K562 (cell line): ENCODE results near the gene ZNF750. TPM values are rescaled to one million over a fixed set of nuclear protein-coding genes. Genes with fewer than 3 reads are reported as not detected.

ENCODE experiments used
- ATAC-seq: fragments of 200-7000 bp; cut with Tn5 transposase; 3 replicates; pipeline ENCODE4 v1.9.1; 2020; ENCODE audit warnings: moderate library complexity
- BruUV-seq: library from RNA; stranded (reverse); fragments of 400-500 nt; replicated peaks from 2 replicates; lab custom pipeline; 2021; lab: Mats Ljungman, UMichigan
- CTCF ChIA-PET: fragments of 300-600 bp; formaldehyde crosslinking; extraction: SDS; loops from one replicate; lab custom pipeline; 2021; ENCODE audit warnings: low intra/inter-chr PET ratio; lab: Yijun Ruan, JAX
- POLR2A ChIA-PET: fragments of 300-600, 350-650 bp; sonication (Branson Sonifier 250); formaldehyde crosslinking; extraction: SDS; loops from one replicate; lab custom pipeline; 2021; ENCODE audit warnings: antibody characterized with exemption, inconsistent platforms; lab: Yijun Ruan, JAX
- DNase-seq, 4 experiments: peaks; one replicate each; pipeline versions ENCODE4 v3.0.0 to v3.0.0-alpha.2; 2011 to 2018; ENCODE audit warnings: low spot score in 3 of 4, mixed read lengths in 3 of 4; ENCODE audit errors: extremely low read depth in 1 of 4
- FAIRE-seq: peaks from 2 replicates; lab custom pipeline; 2011; peaks lifted over from hg19 to GRCh38; lab: Jason Lieb, UNC
- H2AFZ ChIP-seq: 2 replicates; pipeline ENCODE4 v1.6.0; 2011; ENCODE audit warnings: low read depth, low read length, control low read depth, inconsistent platforms
- H3K27ac ChIP-seq: fragments of 200-600 bp; 3 replicates; pipeline ENCODE4 v1.8.0; 2011; ENCODE audit warnings: low read depth, mild to moderate bottlenecking, control low read depth, inconsistent platforms, low read length, moderate library complexity, mixed read lengths; ENCODE audit errors: extremely low read depth
- H3K27me3 ChIP-seq, 2 experiments: fragments of 300-600 bp in 1 of 2; 2 replicates in 1 of 2; 3 replicates in 1 of 2; pipeline versions ENCODE4 v1.6.0 to v1.8.0; 2011; ENCODE audit warnings: inconsistent platforms in 2 of 2, low read length in 2 of 2, mild to moderate bottlenecking in 1 of 2, mixed read lengths in 1 of 2, moderate library complexity in 1 of 2; ENCODE audit not compliant: control insufficient read depth in 2 of 2, insufficient read depth in 2 of 2
- H3K36me3 ChIP-seq: fragments of 300-600 bp; 3 replicates; pipeline ENCODE4 v1.8.0; 2011; ENCODE audit warnings: mild to moderate bottlenecking, low read length, inconsistent platforms; ENCODE audit not compliant: control insufficient read depth, insufficient read depth
- H3K4me1 ChIP-seq, 2 experiments: fragments of 200-600 bp in 1 of 2; replicated peaks in 1 of 2; 2 replicates in 1 of 2; 3 replicates in 1 of 2; pipeline versions ENCODE4 v1.5.1 to v1.8.0; 2011; ENCODE audit warnings: inconsistent platforms in 2 of 2, low read length in 2 of 2, mild to moderate bottlenecking in 1 of 2, mixed read lengths in 1 of 2, moderate library complexity in 1 of 2; ENCODE audit not compliant: control insufficient read depth in 2 of 2, insufficient read depth in 2 of 2
- H3K4me2 ChIP-seq: 2 replicates; pipeline ENCODE4 v1.6.1; 2011; ENCODE audit warnings: low read length, control low read depth, inconsistent platforms, mixed read lengths; ENCODE audit not compliant: insufficient read depth
- H3K4me3 ChIP-seq: fragments of 200-600 bp; sonication (generic), shearing (Covaris generic); 2 replicates; pipeline ENCODE4 v1.5.1; 2016; ENCODE audit warnings: control low read depth, inconsistent platforms
- H3K79me2 ChIP-seq: fragments of 200-600 bp; 3 replicates; pipeline ENCODE4 v1.8.0; 2011; ENCODE audit warnings: low read length, inconsistent platforms; ENCODE audit not compliant: control insufficient read depth, insufficient read depth
- H3K9ac ChIP-seq, 2 experiments: 2 replicates each; pipeline versions ENCODE4 v1.6.0 to v1.6.1; 2011; ENCODE audit warnings: low read depth in 2 of 2, low read length in 2 of 2, control low read depth in 1 of 2, inconsistent platforms in 1 of 2, mild to moderate bottlenecking in 1 of 2, mixed read lengths in 1 of 2; ENCODE audit not compliant: insufficient read depth in 1 of 2
- H3K9me1 ChIP-seq: one replicate; pipeline ENCODE4 v1.6.0; 2011; ENCODE audit warnings: inconsistent platforms, mild to moderate bottlenecking, low read length, moderate library complexity; ENCODE audit not compliant: control insufficient read depth, insufficient read depth
- H3K9me3 ChIP-seq: replicated peaks from 2 replicates; pipeline ENCODE4 v1.5.1; 2011; ENCODE audit warnings: low read depth, low read length, inconsistent platforms; ENCODE audit not compliant: control insufficient read depth, insufficient read depth
- H4K20me1 ChIP-seq: replicated peaks from 2 replicates; pipeline ENCODE4 v1.6.1; 2011; ENCODE audit warnings: low read length, inconsistent platforms, mixed read lengths; ENCODE audit not compliant: control insufficient read depth, insufficient read depth
- CC2D1A ChIP-seq: fragments of 450-650 bp; IDR thresholded peaks from 2 replicates; pipeline ENCODE4 v1.6.1; 2017; ENCODE audit warnings: mild to moderate bottlenecking
- GABPA ChIP-seq: fragments of 200-800 bp; sonication (Bioruptor generic); conservative IDR thresholded peaks from 2 replicates; pipeline ENCODE4 v1.6.1; 2016; ENCODE audit warnings: low read depth, missing genetic modification characterization, missing compliant biosample characterization
- GATA2 ChIP-seq: sonication (generic); formaldehyde crosslinking; IDR thresholded peaks from 2 replicates; pipeline ENCODE4 v1.4.0; 2020; ENCODE audit warnings: mild to moderate bottlenecking, missing genetic modification reagents
- MYBL2 ChIP-seq, 2 experiments: fragments of 450-650 bp in 1 of 2; sonication (generic) in 1 of 2; formaldehyde crosslinking in 1 of 2; IDR thresholded peaks; 2 replicates each; pipeline versions ENCODE4 v1.6.1 to v1.8.1; 2017 to 2022; ENCODE audit warnings: borderline replicate concordance in 1 of 2, inconsistent platforms in 1 of 2, low read depth in 1 of 2, mild to moderate bottlenecking in 1 of 2, missing genetic modification reagents in 1 of 2, moderate library complexity in 1 of 2
- XRCC3 ChIP-seq: fragments of 450-650 bp; IDR thresholded peaks from 2 replicates; pipeline ENCODE4 v1.6.1; 2017; ENCODE audit warnings: mild to moderate bottlenecking, moderate library complexity
- ZNF133 ChIP-seq: fragments of 250-450 bp; sonication (Bioruptor Pico); IDR thresholded peaks from 2 replicates; pipeline ENCODE4 v1.4.0; 2020; ENCODE audit warnings: mild to moderate bottlenecking
- ZNF717 ChIP-seq: fragments of 250-450 bp; sonication (Bioruptor Pico); IDR thresholded peaks from 2 replicates; pipeline ENCODE4 v1.5.0; 2021
- WGBS: fragments of 100-300 bp; shearing (Covaris generic); methylation state at CpG from one replicate; pipeline ENCODE4 v1.1.6; 2016; ENCODE audit warnings: low coverage, mixed read lengths; ENCODE audit not compliant: insufficient coverage; ENCODE audit errors: missing lambda C conversion rate; 5-methylcytosine and 5-hydroxymethylcytosine counted together
- in situ Hi-C: fragments of 300-500 bp; cut with MboI; formaldehyde crosslinking; loops from 4 replicates; pipeline ENCODE4 v1.15.0; 2018; ENCODE audit warnings: inconsistent platforms, mixed read lengths
- intact Hi-C: fragments of 100-400 bp; cut with micrococcal nuclease; formaldehyde crosslinking; loops from 2 replicates; pipeline ENCODE4 v1.14.2; 2022
- polyA plus RNA-seq, 8 experiments: library from polyadenylated mRNA; depleted of rRNA in 4 of 8; stranded (reverse) in 5 of 8; unstranded in 3 of 8; fragments of >200 nt; fragmentation: Nextera tagmentation in 2 of 8; fragmentation: Illumina TruSeq in 1 of 8; extraction: Ambion mirVana in 2 of 8; extraction: Trizol in 1 of 8; gene quantifications; 2 replicates each; pipeline versions ENCODE4 v1.2.1 to v1.2.3, GENCODE V29; 2011 to 2014; ENCODE audit warnings: inconsistent platforms in 1 of 8, missing spikeins in 1 of 8
- total RNA-seq, 7 experiments: library from RNA; depleted of rRNA in 6 of 7; stranded (reverse); fragments of >200 nt in 6 of 7; fragmentation: Illumina TruSeq in 2 of 7; extraction: Trizol in 2 of 7; gene quantifications; 2 replicates each; pipeline versions ENCODE4 v1.2.1 to v1.2.3, GENCODE V29; 2011 to 2021; ENCODE audit warnings: low replicate concordance in 1 of 7
- TF ChIP-seq, protein P1 (sequence below): IDR thresholded peaks from 2 replicates; pipeline ENCODE4 v1.6.1; 2011; ENCODE audit warnings: borderline replicate concordance, low read depth, mild to moderate bottlenecking, moderate library complexity, low read length; ENCODE audit not compliant: insufficient read depth, poor library complexity, severe bottlenecking
- TF ChIP-seq, protein P2 (sequence below): fragments of 450-650 bp; IDR thresholded peaks from 2 replicates; pipeline ENCODE4 v1.6.1; 2017; ENCODE audit warnings: mild to moderate bottlenecking, moderate library complexity

The ZNF750 gene
- total and polyA plus RNA-seq, 9 of the 15 experiments (the other 6 are each of a cell fraction or from before 2014, with no cell fraction given), result not detected

DNA sequence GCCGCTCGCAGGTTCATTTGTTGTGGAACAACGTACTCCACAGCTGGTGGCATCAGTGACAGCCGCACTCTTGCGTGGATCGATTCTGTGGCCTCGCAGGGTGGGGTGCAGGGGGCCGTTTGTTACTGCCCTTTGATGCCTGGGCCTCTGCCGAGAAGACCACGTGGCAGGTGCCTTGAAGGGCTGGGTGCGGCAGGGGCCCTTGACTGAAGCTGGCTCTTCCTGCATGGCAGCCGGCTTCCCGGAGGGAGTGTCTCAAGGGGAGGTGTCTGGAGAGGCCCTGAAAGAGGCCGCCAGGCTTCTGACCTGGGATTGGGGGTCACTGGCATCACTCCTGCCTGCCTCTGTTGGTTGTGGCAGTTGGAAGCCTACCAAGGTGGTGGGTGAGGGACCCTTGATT, 44.2 kb downstream of the ZNF750 start (continued):
- TF ChIP-seq, protein P1, sequence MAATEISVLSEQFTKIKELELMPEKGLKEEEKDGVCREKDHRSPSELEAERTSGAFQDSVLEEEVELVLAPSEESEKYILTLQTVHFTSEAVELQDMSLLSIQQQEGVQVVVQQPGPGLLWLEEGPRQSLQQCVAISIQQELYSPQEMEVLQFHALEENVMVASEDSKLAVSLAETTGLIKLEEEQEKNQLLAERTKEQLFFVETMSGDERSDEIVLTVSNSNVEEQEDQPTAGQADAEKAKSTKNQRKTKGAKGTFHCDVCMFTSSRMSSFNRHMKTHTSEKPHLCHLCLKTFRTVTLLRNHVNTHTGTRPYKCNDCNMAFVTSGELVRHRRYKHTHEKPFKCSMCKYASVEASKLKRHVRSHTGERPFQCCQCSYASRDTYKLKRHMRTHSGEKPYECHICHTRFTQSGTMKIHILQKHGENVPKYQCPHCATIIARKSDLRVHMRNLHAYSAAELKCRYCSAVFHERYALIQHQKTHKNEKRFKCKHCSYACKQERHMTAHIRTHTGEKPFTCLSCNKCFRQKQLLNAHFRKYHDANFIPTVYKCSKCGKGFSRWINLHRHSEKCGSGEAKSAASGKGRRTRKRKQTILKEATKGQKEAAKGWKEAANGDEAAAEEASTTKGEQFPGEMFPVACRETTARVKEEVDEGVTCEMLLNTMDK, result no peak
- TF ChIP-seq, protein P2, sequence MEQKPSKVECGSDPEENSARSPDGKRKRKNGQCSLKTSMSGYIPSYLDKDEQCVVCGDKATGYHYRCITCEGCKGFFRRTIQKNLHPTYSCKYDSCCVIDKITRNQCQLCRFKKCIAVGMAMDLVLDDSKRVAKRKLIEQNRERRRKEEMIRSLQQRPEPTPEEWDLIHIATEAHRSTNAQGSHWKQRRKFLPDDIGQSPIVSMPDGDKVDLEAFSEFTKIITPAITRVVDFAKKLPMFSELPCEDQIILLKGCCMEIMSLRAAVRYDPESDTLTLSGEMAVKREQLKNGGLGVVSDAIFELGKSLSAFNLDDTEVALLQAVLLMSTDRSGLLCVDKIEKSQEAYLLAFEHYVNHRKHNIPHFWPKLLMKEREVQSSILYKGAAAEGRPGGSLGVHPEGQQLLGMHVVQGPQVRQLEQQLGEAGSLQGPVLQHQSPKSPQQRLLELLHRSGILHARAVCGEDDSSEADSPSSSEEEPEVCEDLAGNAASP, result no peak
- TF ChIP-seq MYBL2 (IDR thresholded peaks at IDR 0.05; ENCODE audit: low read depth) (no peak), MYBL2 (CRISPR knock-in tag; IDR thresholded peaks at IDR 0.05; ENCODE audit: borderline replicate concordance) (no peak)

- Histone ChIP-seq H4K20me1 (0 out of 2 replicates have a peak, but pooled peaks cover 3% of the 10 kb centered on the region), H3K79me2 (0 out of 3 replicates have a peak, but pooled peaks cover 4% of the 10 kb centered on the region), H3K4me2 (no peak overlapping the region), H3K36me3 (peaks cover 43% of the 10 kb centered on the region; the same call in 2 of the 3 replicates), H3K9me1 (peaks cover 3% of the 10 kb centered on the region), H2AFZ (no peak overlapping the region), H3K9me3 (no peaks in the 10 kb centered on the region), H3K4me1 (peaks cover 0 to 12% of the 10 kb centered on the region in 2 experiments; a peak in 2 of 5 replicates), H3K27ac (no peak overlapping the region), H3K27me3 (no peaks in the 10 kb centered on the region), H3K4me3 (no peak overlapping the region), H3K9ac (peak overlapping the region in 1 of 2 experiments; percentile 64; a peak in 2 of 4 replicates)
- WGBS, result 90% methylated on average over 18 of the region's 18 CpGs
- DNase-seq (no peak), FAIRE-seq (no peak), ATAC-seq (no peak)
- CTCF ChIA-PET, result interaction anchor here (0.7 kb wide), 1 partner anchor 409 kb away, joined by 3 read pairs; no protein-coding TSS in a partner anchor
- intact Hi-C loops, result no loop called here
- BruUV-seq, result no TSS peak
- TF ChIP-seq XRCC3, result no peak
- no peak for TF ChIP-seq CC2D1A
- no peak for TF ChIP-seq ZNF717 (CRISPR knock-in tag)
- no peak for TF ChIP-seq GABPA (tag)
- TF ChIP-seq ZNF133 (CRISPR knock-in tag), result no peak
- TF ChIP-seq GATA2, result no peak
- in situ Hi-C loops, result no loop called here
- POLR2A ChIA-PET, result interaction anchor here (0.5 to 0.6 kb wide), 2 partner anchors 18 to 589 kb away, joined by 3 read pairs; no protein-coding TSS in a partner anchor
Observed at GRCh38 chr17:82794781-82795482, 44.9 kb downstream of the ZNF750 start.
